Loucy (cell line): Measurements from ENCODE around the gene KDM4B.

Source experiments
- H2AFZ ChIP-seq: fragments of 200-600 bp; sonication (generic); 2 replicates; pipeline ENCODE4 v1.6.0; 2016; ENCODE audit warnings: antibody characterized with exemption, mild to moderate bottlenecking, low read length, moderate library complexity
- H3F3A ChIP-seq: fragments of 200-600 bp; 2 replicates; pipeline ENCODE4 v1.6.0; 2016; ENCODE audit warnings: antibody characterized with exemption, low read depth, mild to moderate bottlenecking
- H3K27me3 ChIP-seq: fragments of 200-600 bp; sonication (generic); 2 replicates; pipeline ENCODE4 v1.6.1; 2014; ENCODE audit warnings: low read length, mild to moderate bottlenecking; ENCODE audit not compliant: insufficient read depth, poor library complexity, severe bottlenecking
- H3K36me3 ChIP-seq: fragments of 200-600 bp; sonication (generic); 2 replicates; pipeline ENCODE4 v1.6.1; 2016; ENCODE audit warnings: low read length; ENCODE audit not compliant: insufficient read depth
- H3K4me1 ChIP-seq: fragments of 200-600 bp; sonication (generic); 2 replicates; pipeline ENCODE4 v1.5.1; 2014; ENCODE audit warnings: low read length, mild to moderate bottlenecking; ENCODE audit not compliant: insufficient read depth, poor library complexity, severe bottlenecking
- H3K4me2 ChIP-seq: fragments of 200-600 bp; sonication (generic); 2 replicates; pipeline ENCODE4 v1.6.0; 2014; ENCODE audit warnings: antibody characterized with exemption, low read length, low read depth, mild to moderate bottlenecking; ENCODE audit not compliant: poor library complexity, severe bottlenecking
- H3K4me3 ChIP-seq: fragments of 200-600 bp; sonication (generic); 2 replicates; pipeline ENCODE4 v1.5.1; 2014; ENCODE audit warnings: low read length, mild to moderate bottlenecking, mixed read lengths; ENCODE audit not compliant: poor library complexity, severe bottlenecking
- H3K79me2 ChIP-seq: fragments of 200-600 bp; sonication (generic); 2 replicates; pipeline ENCODE4 v1.6.1; 2014; ENCODE audit warnings: low read length; ENCODE audit not compliant: insufficient read depth
- H3K9ac ChIP-seq: fragments of 200-600 bp; sonication (generic); 2 replicates; pipeline ENCODE4 v1.6.0; 2014; ENCODE audit warnings: mild to moderate bottlenecking, low read depth, low read length, moderate library complexity; ENCODE audit not compliant: poor library complexity, severe bottlenecking
- H3K9me2 ChIP-seq: fragments of 200-600 bp; sonication (generic); replicated peaks from 2 replicates; pipeline ENCODE4 v1.6.1; 2016; ENCODE audit warnings: low read depth, low read length, mixed read lengths
- H3K9me3 ChIP-seq: fragments of 200-600 bp; sonication (generic); 2 replicates; pipeline ENCODE4 v1.6.1; 2014; ENCODE audit warnings: mild to moderate bottlenecking, antibody characterized with exemption, low read length, low read depth; ENCODE audit not compliant: insufficient read depth
- H4K20me1 ChIP-seq: fragments of 200-600 bp; sonication (generic); 2 replicates; pipeline ENCODE4 v1.6.0; 2014; ENCODE audit warnings: antibody characterized with exemption, low read length, mild to moderate bottlenecking; ENCODE audit not compliant: insufficient read depth, poor library complexity, severe bottlenecking
- CTCF ChIP-seq: fragments of 200-600 bp; sonication (generic); conservative IDR thresholded peaks from 2 replicates; pipeline ENCODE4 v1.5.1; 2014; ENCODE audit warnings: mild to moderate bottlenecking, antibody characterized with exemption, low read length
- EZH2phosphoT487 ChIP-seq: fragments of 200-600 bp; IDR thresholded peaks from 2 replicates; pipeline ENCODE4 v1.6.1; 2018; ENCODE audit warnings: antibody characterized with exemption, mild to moderate bottlenecking, moderate library complexity, borderline replicate concordance

KDM4B gene

GRCh38 chr19:5154799-5155426 lies 186.0 kb downstream of the KDM4B start:
- Histone ChIP-seq H3K9ac (no peak overlapping the region), H4K20me1 (no peaks in the 10 kb centered on the region), H3K4me1 (no peaks in the 10 kb centered on the region), H3K27me3 (no peaks in the 10 kb centered on the region), H3K4me3 (no peak overlapping the region), H3K36me3 (peaks cover 3% of the 10 kb centered on the region; the same call in 1 of the 2 replicates), H3K9me3 (no peaks in the 10 kb centered on the region), H3K9me2 (no peaks in the 10 kb centered on the region), H3K79me2 (no peaks in the 10 kb centered on the region), H2AFZ (no peak overlapping the region), H3K4me2 (no peak overlapping the region), H3F3A (no peaks in the 10 kb centered on the region)
- no peak for TF ChIP-seq EZH2phosphoT487
- TF ChIP-seq CTCF, result no peak

- Histone ChIP-seq H3K27me3 (no peaks in the 10 kb centered on the region), H4K20me1 (no peaks in the 10 kb centered on the region), H3K36me3 (no peaks in the 10 kb centered on the region), H3K4me2 (no peak overlapping the region), H3K9me2 (no peaks in the 10 kb centered on the region), H2AFZ (no peak overlapping the region), H3K4me1 (no peaks in the 10 kb centered on the region), H3K4me3 (no peak overlapping the region), H3K79me2 (no peaks in the 10 kb centered on the region), H3F3A (no peaks in the 10 kb centered on the region), H3K9me3 (no peaks in the 10 kb centered on the region), H3K9ac (no peak overlapping the region)
- TF ChIP-seq EZH2phosphoT487 (no peak), CTCF (no peak)
Observed at GRCh38 chr19:5155586-5156210, 186.8 kb downstream of the KDM4B start.

- Histone ChIP-seq H2AFZ (no peak overlapping the region), H4K20me1 (no peaks in the 10 kb centered on the region), H3K4me1 (no peaks in the 10 kb centered on the region), H3K79me2 (no peaks in the 10 kb centered on the region), H3K27me3 (no peaks in the 10 kb centered on the region), H3K9ac (no peak overlapping the region), H3F3A (no peaks in the 10 kb centered on the region), H3K4me3 (no peak overlapping the region), H3K36me3 (no peaks in the 10 kb centered on the region), H3K4me2 (no peak overlapping the region), H3K9me2 (no peaks in the 10 kb centered on the region), H3K9me3 (no peaks in the 10 kb centered on the region)
- TF ChIP-seq CTCF (no peak), EZH2phosphoT487 (no peak)
Observed at GRCh38 chr19:5156231-5156986, 187.5 kb downstream of the KDM4B start.
